ENCODE measurements around the gene FADS1. TPM values are rescaled to one million over a fixed set of nuclear protein-coding genes. Genes with fewer than 3 reads are reported as not detected.
A peak's percentile ranks its signal among the peaks of the same experiment; 100 is the strongest.

FADS1 gene
- total and polyA plus RNA-seq, 11 donors = 14.3 to 72.6 (median 23.6) TPM

DNA sequence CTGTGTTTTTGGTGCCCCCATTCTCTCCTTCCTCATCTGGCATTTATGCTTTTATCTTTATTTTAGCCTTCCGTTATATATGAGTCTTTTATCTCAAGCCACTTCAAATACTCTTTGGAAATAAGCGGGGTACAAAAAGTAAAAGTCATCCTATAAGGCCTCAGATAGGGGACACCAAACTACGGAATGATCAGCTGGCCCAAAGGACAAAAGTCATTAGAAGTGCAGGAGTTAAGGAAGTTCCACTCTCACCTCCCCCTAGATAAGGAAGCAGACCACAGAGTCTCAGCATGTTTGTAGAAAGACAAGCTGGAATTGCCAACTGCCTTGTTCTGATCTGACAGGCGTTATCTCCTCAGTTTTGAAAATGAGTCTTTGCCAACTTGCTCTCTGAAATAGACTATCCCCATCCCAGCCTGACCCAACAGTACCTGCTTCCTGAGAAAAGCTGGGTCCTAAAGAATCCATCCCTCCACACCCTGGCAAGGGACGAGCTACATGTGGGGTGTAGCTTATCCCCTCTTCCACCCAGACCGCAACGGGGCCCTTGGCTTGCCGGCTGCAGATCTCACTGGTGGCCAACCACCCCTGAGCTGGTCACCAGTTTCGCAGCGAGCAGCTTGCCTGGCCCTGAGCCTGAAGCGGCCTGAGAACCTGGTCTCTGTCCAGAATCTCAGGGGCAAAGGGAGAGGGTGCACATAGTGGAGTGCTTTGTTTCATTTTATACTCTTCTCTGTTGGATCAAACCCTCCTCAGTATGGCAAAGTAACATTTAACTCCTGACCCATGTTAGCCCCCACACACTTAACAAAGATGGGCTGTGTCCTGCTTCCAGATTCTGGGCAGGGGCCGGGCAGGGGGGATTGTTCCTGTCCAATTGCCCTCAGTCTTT, 25.1 kb upstream of the FADS1 start:
- DNase-seq (peak in 3 of 5 donors; percentile 45 to 66 (median 46)), ATAC-seq (peak; percentile 71 to 78 (median 75))
- Histone ChIP-seq H3K27me3 (no peaks in the 10 kb centered on the region), H3K4me1 (peaks cover 0 to 14% (median 2%) of the 10 kb centered on the region in 12 donors), H3K4me3 (no peak overlapping the region), H3K9me3 (no peaks in the 10 kb centered on the region), H3K27ac (peak overlapping the region in 10 of 12 donors; percentile 5 to 79 (median 51)), H3K36me3 (peaks cover 0 to 79% (median 48%) of the 10 kb centered on the region in 9 donors)
- WGBS, 4 donors = 53 to 71% (median 65%) methylated on average over 11 to 12 of the region's 12 CpGs
- intact Hi-C loops (cut with DNase I) = no loop called here
- TF ChIP-seq POLR2A (IDR thresholded peaks at IDR 0.05) = no peak
- TF ChIP-seq, protein P1, sequence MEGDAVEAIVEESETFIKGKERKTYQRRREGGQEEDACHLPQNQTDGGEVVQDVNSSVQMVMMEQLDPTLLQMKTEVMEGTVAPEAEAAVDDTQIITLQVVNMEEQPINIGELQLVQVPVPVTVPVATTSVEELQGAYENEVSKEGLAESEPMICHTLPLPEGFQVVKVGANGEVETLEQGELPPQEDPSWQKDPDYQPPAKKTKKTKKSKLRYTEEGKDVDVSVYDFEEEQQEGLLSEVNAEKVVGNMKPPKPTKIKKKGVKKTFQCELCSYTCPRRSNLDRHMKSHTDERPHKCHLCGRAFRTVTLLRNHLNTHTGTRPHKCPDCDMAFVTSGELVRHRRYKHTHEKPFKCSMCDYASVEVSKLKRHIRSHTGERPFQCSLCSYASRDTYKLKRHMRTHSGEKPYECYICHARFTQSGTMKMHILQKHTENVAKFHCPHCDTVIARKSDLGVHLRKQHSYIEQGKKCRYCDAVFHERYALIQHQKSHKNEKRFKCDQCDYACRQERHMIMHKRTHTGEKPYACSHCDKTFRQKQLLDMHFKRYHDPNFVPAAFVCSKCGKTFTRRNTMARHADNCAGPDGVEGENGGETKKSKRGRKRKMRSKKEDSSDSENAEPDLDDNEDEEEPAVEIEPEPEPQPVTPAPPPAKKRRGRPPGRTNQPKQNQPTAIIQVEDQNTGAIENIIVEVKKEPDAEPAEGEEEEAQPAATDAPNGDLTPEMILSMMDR (IDR thresholded peaks at IDR 0.05) = no peak

DNA sequence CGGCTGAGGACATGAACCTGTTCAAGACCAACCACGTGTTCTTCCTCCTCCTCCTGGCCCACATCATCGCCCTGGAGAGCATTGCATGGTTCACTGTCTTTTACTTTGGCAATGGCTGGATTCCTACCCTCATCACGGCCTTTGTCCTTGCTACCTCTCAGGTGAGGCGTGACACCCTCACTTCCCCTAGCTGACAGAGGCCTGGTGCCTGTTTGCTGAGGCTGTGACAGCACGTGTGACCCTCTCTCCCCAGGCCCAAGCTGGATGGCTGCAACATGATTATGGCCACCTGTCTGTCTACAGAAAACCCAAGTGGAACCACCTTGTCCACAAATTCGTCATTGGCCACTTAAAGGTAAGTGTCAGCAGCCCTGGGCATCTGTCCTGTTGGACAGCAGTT, 23.6 kb upstream of the FADS1 start:
- intact Hi-C loops (cut with DNase I) = no loop called here
- H3K36me3 ChIP-seq = peaks cover 0 to 67% (median 48%) of the 10 kb centered on the region in 9 donors

DNA sequence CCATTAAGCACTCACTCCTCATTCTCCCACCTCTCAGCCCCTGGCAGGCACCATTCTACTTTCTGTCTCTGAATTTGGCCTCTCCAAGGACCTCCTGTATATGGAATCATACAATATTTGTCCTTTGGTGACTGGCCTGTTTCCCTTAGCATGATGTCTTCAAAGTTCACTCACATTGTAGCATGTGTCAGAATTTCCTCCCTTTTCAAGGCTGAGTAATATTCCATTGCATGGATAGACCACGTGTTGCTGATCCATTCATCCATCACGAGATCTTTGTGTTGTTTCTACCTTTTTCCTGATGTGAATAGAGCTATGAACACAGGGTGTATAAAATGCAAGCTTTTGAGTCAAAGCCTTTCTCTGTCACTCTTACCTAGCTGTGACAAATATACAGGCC, 22.9 kb upstream of the FADS1 start:
- Histone ChIP-seq H3K4me3 (no peak overlapping the region), H3K27me3 (no peaks in the 10 kb centered on the region), H3K27ac (no peak overlapping the region), H3K4me1 (peaks cover 0 to 30% (median 14%) of the 10 kb centered on the region in 12 donors), H3K36me3 (peaks cover 0 to 62% (median 46%) of the 10 kb centered on the region in 9 donors), H3K9me3 (no peaks in the 10 kb centered on the region)
- intact Hi-C loops (cut with DNase I) = no loop called here
- ATAC-seq (no peak), DNase-seq (no peak)
- TF ChIP-seq, protein P1 (IDR thresholded peaks at IDR 0.05) = no peak
- WGBS, 4 donors = 93 to 98% (median 97%) methylated on average over 2 of the region's 2 CpGs

More for the DNA sequence above, 23.6 kb upstream of the FADS1 start:
- Histone ChIP-seq H3K27ac (no peak overlapping the region), H3K4me3 (no peak overlapping the region), H3K9me3 (no peaks in the 10 kb centered on the region), H3K4me1 (peaks cover 0 to 24% (median 8%) of the 10 kb centered on the region in 12 donors), H3K27me3 (no peaks in the 10 kb centered on the region)
- 91 to 96% (median 95%) methylated on average over 7 of the region's 7 CpGs for WGBS, 4 donors
- ATAC-seq (no peak), DNase-seq (peak in 2 of 5 donors; percentile 8 to 12)
- TF ChIP-seq, protein P1 (IDR thresholded peaks at IDR 0.05) = no peak
- no peak for TF ChIP-seq POLR2A (IDR thresholded peaks at IDR 0.05)

DNA sequence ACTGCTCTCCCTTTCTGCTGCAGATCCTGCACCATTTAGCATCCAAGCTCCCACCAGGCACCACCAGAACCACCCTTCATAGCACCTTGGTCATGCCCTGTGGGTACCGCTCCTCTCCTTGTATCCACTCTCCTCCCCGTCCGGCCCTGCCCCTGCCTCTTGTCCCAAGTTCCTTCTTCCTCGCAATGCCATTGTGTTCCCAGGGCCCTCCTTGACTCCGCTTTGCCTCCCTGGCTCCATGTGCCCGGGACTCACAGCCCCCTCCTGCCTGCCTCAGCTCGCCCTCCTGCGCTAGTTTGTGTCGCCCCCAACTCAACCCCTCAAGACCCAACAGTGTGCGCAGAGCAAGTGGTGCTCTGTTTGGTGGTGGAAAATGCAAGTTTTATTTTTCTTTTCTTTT, 22.1 kb upstream of the FADS1 start:
- no peaks in the 10 kb centered on the region for H3K27me3 ChIP-seq
- no peaks in the 10 kb centered on the region for H3K9me3 ChIP-seq
- intact Hi-C loops (cut with DNase I) = no loop called here
- H3K4me1 ChIP-seq = peaks cover 0 to 37% (median 22%) of the 10 kb centered on the region in 12 donors
- peaks cover 0 to 54% (median 38%) of the 10 kb centered on the region in 9 donors for H3K36me3 ChIP-seq
- H3K4me3 ChIP-seq = no peak overlapping the region
- TF ChIP-seq, protein P1 (IDR thresholded peaks at IDR 0.05) = no peak
- no peak for TF ChIP-seq POLR2A (IDR thresholded peaks at IDR 0.05)
- no peak overlapping the region for H3K27ac ChIP-seq
- no peak for ATAC-seq
- 87 to 98% (median 90%) methylated on average over 10 of the region's 10 CpGs for WGBS, 4 donors
- peak in 2 of 5 donors; percentile 14 to 23 for DNase-seq
